ENCODE measurements around the gene USP37.

DNA sequence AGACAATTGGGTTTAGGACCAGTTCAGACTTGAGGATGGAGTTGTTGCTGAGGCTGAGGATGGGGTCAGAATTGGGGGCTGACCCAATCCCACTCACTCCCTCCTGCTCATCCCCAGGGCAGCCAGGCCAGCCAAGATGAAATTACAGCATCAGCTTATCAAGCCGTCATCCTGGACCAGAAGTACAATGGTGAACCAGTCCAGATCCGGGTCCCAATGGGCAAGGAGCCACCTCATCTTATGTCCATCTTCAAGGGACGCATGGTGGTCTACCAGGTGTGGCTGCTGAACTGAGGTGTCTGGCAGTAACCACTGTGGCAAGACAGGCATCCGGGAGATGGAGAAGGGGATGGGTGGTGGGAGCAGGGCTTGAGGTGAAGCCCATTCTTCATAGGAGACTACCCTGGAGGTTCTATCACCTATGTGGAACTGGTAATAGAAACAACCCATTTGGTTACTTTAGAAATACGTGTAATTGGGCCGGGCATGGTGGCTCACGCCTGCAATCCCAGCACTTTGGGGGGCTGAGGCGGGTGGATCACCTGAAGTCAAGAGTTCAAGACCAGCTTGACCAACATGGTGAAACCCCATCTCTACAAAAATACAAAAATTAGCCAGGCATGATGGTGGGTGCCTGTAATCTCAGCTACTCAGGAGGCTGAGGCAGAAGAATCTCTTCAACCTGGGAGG lies 135.3 kb downstream of the USP37 start:
- TF ChIP-seq, protein P1, sequence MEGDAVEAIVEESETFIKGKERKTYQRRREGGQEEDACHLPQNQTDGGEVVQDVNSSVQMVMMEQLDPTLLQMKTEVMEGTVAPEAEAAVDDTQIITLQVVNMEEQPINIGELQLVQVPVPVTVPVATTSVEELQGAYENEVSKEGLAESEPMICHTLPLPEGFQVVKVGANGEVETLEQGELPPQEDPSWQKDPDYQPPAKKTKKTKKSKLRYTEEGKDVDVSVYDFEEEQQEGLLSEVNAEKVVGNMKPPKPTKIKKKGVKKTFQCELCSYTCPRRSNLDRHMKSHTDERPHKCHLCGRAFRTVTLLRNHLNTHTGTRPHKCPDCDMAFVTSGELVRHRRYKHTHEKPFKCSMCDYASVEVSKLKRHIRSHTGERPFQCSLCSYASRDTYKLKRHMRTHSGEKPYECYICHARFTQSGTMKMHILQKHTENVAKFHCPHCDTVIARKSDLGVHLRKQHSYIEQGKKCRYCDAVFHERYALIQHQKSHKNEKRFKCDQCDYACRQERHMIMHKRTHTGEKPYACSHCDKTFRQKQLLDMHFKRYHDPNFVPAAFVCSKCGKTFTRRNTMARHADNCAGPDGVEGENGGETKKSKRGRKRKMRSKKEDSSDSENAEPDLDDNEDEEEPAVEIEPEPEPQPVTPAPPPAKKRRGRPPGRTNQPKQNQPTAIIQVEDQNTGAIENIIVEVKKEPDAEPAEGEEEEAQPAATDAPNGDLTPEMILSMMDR (IDR thresholded peaks at IDR 0.05; ENCODE audit: low read depth, low read length) = no peak
- no peak for TF ChIP-seq EZH2phosphoT487 (IDR thresholded peaks at IDR 0.05; ENCODE audit: low read depth)
